CD4-positive, alpha-beta T cell treated with Interleukin-6 for 4 hours (primary cell): ENCODE data around the gene SRSF5.

Experiments used
- DNase-seq: peaks from one replicate; pipeline ENCODE4 v3.0.0-alpha.2; 2020; ENCODE audit warnings: mixed read lengths

Gene SRSF5

DNA sequence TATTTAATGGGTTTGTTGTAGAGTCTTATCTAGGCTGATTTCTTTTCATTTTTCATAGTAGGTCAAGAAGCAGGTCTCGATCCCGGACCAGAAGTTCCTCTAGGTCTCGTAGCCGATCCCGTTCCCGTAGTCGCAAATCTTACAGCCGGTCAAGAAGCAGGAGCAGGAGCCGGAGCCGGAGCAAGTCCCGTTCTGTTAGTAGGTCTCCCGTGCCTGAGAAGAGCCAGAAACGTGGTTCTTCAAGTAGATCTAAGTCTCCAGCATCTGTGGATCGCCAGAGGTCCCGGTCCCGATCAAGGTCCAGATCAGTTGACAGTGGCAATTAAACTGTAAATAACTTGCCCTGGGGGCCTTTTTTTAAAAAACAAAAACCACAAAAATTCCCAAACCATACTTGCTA is 4.2 kb downstream of the SRSF5 start:
- no peak for DNase-seq

DNA sequence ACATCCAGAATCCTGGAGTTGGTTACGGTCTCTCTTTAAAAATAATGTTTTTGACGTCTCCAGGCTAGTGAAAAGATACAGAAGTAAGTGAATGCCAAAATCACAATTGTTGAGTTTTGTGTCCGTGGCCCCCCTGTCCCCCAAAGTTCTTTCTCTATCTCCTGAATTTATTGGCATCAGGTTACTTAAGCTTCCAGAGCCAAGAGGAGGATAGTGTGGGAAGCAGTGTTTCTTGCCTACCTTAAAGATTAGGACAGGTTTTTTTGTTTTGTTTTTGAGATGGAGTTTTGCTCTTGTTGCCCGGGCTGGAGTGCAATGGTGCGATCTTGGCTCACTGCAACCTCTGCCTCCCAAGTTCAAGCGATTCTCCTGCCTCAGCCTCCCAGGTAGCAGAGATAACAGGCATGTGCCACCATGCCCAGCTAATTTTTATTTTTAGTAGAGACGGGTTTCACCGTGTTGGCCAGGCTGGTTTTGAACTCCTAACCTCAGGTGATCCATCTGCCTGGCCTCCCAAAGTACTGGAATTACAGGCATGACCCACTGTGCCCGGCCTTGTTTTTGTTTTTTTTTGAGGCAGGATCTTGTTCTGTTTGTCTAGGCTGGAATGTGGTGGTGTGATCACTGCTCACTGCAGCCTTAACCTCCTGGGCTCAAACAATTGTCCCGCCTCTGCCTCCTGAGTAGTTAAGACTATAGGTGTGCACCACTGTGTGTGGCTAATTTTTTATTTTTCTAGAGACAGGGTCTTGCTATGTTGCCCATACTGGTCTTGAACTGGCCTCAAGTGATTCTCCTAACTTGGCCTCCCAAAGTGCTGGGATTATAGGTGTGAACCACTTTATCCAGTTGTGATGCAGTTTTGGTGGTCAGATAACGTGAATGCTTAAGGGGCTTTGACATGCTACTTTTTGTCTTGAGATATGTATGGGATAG is 5.4 kb downstream of the SRSF5 start:
- no peak for DNase-seq

DNA sequence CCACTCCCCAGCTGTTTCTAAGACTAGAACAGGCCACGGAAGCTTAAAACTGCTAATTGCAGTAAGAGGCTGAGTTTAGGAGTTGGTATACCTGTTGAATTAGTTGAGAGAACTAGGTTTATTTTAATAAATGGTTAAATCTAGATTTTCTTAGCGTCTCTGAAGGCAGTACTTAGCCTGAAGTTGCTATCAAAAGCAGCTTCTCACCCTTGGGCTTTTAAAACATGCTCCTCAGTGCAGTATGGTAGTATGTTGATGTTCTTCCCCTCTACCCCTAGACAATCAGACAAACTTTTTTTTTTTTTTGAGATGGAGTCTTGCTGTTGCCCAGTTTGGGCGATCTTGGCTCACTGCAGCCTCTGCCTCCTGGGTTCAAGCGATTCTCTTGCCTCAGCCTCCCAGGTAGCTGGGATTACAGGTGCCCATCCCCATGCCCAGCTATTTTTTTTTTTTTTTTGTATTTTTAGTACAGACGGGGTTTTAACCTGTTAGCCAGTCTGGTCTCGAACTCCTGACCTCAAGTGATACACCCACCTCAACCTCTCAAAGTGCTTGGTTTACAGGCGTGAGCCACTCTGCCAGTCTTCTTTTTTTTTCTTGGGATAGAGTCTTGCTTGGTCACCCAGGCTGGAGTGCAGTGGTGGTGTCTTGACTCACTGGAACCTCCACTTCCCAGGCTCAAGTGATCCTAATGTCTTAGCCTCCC is 6.8 kb downstream of the SRSF5 start:
- no peak for DNase-seq

DNA sequence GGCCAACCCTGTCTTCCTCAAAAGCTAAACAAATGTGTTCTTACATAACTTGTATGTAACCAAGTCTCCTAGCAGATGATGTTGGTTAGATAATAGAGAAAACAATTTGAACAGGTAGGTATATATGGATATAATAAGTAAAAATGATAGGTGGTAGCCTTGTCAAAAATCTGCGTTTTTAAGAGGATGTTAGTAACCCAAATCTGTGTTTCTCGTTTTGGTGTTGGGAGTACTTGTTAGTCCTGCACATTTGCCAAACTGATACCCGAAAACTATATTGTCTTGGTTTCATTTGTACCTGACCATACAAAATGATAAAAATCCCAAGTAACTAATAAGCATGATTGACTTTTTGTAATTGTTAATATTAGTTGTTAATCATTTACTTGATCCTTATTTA is 8.1 kb downstream of the SRSF5 start:
- no peak for DNase-seq

DNA sequence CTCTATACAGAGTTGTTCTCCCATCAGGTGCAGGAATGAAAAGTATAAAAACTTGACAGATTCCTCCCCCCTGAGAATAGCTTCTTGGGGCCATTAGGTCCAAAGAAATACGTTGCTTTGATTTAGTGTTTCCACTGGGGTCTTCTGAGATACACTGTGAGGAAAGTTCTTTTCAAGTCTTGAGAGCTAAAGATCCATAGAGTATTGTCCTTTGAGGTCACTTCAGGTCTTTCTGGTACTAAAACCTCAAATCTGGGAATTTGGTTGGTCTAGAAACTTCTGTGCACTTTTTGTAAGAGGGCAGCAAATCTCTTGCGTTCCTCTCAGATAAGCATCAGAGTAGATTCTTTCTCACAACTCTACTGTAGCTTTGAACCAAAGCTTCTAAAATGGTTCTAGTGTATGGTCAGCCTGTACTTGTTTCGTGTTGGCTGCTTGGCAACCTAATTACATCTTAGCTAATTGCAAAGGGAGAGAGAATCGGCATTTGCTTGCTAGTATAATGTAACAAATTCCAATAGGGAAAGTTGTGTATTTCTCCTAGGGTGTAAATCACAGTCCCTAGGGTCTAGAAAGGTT is 10.0 kb downstream of the SRSF5 start:
- no peak for DNase-seq

DNA sequence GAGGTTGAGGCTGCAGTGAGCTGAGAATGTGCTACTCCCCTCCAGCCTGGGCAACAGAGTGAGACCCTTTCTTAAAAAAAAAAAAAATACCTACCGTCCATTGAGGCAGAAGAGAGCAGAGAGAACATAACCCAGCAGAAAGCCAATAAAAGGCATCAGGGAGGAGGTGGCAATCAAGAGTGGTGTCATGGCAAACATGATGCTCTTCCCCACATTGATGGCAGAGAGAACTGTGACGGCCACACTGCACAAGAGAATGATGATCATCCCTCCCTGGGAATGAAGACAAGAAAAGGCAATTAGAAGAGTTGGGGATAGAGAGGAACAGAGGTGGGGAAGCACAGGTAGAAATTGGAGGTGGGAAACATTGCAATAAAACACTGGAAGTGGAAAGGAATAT is 12.1 kb downstream of the SRSF5 start:
- no peak for DNase-seq

DNA sequence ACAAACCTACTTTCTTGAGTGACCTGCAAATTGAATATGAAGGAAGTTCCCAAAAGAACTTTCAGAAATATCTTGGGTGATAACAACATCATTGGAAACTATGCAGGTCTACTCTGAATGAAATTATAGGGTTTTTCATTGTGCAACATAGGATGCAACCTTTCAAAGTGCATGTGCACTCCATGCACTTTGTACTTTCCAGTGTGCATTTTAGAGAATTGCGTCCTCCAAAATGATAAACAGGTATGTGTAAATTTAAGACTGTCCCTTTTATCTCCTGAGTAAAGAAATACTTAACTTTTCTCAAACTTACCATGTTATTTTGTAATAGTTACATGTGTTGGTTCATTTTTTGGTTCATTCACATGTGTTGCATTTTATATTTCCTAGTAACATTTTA is 13.2 kb downstream of the SRSF5 start:
- no peak for DNase-seq

DNA sequence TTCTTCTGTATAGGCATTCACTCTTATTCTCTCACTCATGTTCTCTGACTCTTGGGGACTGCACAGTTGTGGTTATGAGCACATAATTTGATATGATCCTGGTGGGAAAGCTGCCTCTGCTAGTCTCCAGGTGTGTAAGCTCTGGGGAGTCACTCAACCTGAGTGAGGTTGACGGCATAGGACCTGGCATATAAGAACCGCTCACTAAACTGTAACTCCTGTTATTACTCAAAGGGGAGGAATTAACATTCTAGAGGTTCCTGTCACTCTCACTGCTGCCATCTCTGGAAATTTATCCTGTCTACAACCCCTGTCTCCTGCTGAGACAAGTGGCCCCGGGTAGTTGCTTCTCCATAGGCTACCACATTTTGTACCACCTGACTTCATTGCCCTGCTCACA is 14.0 kb downstream of the SRSF5 start:
- DNase-seq = no peak

DNA sequence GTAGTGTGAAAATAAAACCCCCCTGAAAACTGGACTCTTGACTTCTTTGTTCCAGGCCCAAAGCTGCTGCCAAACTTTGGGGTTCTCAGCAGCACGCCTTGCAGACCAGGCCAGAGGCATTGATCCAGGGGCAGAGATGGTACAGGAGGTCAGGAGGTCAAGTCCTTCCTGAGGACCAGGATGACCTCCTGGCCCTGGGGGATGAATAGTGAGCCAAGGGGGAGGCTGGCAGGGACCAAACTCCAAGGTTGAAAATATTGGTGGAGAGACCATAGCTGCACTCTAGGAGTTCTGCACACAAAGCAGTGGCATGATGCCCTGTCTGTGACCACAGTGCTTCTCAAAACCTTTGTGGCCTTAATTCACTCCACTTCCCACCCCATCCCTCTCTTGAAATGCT is 18.0 kb downstream of the SRSF5 start:
- DNase-seq = no peak

DNA sequence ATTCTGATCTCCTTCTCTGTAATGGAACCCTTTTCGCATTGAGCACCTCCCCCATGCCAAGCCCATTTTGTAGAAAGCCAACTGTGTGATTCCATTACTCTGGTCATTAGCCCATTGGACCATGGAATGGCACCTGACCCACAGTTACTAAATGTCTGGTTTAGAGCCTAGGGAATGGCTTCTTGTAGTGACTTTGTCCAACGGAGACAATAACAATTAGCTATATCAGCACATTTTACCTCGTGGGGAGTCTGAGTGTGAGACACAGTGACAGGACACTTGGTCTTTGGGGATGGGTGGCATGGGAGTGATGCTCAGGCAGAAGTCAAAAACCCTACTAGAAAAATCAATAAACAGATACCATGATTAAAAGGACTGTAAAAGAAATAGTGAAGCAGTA is 19.7 kb downstream of the SRSF5 start:
- DNase-seq = no peak

DNA sequence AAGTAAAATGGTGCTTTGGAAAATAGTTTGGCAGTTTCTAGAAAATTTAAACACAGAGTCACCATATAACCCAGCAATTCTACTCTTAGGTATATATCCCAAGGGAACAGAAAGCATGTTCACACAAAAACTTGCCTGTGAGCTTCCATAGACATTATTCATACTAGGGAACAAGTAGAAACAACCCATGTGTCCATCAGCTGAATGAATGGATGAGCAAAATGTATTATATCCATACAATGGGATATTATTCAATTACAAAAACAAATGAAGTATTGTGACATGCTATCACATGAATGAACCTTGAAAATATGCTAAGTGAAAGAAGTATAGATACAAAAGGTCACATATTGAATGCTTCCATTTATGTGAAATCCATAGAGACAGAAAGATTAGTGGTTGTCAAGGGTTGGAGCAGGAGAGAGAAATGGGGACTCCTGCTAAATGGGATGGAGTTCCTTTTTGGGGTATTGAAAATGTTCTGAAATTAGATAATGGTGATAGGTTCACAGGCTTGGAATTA is 22.2 kb downstream of the SRSF5 start:
- no peak for DNase-seq

DNA sequence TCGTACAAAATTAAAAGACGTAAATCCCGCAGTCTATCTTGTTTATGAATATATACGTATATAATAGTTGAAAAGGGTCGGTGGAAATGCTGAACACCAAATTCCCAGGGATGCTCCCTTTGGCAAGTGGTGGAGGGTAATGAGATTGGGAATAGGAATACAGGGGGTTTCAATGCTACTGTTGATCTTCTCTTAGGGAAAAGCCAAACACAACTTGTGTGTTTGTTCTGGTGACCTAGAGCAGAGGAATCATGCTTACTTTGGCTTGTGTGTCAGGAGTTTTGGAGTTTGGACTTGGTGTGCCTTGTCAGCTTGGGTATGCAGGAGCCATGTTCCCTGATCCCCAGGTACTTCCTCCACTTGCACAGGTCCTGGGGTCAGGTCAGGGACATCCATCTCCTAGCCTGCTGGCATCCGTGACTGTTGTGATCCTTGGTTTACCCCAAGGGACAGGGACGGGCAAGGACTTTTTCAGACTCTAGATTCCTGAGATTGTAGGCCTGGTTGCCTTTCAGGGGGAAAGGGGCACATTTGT is 26.0 kb downstream of the SRSF5 start:
- no peak for DNase-seq

DNA sequence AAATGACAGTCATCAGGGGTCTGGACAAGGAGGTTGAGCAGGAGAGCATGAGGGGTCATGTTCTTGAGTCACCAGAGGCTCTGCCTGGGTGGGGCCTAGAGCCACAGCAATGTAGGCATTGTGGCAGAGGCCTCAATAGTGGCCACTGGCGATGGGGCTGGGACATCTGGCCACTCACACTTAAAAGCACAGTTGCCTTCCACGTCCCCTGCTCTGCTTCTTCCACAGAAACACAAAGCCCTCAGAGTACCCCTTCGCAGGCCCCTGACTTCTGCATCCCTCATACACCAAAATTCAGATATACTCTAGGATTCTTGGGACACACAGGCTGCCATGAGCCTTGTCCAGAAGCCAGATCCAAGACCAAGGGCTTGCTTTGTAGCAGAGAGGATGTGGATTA is 27.8 kb downstream of the SRSF5 start:
- no peak for DNase-seq

DNA sequence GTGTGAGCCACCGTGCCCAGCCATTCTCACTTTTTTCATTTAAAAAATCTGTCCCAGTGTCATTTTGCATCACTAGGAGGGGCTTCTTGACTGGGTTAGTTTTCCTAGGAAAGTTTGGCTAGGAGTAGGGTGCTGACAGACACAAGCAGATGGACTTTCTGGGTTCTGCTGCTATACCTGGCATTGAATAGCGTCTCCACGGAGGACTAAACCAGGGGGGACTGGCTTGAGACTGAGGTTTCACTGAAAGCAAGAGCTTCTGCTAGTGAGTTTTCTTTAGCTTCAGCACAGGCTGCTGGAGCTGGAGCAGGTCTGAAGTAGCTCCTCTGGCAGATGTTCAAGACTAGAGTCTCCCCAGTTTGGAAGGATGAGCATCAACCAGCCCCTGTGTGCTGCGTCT is 28.7 kb downstream of the SRSF5 start:
- no peak for DNase-seq

DNA sequence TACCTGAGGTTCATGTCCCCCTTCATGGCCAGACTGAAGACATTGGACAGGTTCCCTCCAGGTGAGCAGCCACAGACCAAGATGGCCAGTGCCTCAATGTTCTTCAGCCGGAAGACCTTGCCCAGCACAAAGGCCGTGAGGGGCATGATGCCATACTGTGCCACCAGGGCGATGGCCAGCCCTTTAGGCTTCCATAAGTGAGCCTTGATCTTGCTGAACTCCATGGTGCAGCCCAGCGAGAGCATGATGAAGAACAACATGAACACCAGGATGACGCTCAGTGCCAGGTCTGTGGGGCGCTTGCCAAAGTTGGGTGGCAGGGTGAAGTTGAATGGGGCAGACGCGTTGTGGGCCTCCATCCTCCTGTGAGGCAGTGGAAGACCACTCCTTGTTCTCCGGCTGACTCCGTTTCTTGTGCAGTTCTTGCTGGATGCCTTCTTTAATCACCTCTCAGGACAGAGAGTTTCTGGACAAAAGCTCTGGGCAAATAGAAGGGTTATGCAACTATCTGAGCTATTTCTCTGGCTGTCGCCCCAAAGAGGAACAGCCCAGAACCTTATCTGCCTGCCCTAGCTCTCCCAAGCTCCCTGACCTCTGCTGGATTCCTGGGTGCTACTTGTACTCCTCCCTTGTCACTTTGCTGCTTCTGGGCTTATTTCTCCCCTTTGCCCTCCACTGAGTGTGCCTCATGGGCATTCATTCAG is 30.0 kb downstream of the SRSF5 start, which contains the start of gene SLC10A1:
SLC10A1 (minus strand) TSS at position 445 of the 704 bp plus-strand sequence; CDS start at position 359, 86 bp downstream.
- DNase-seq = no peak

DNA sequence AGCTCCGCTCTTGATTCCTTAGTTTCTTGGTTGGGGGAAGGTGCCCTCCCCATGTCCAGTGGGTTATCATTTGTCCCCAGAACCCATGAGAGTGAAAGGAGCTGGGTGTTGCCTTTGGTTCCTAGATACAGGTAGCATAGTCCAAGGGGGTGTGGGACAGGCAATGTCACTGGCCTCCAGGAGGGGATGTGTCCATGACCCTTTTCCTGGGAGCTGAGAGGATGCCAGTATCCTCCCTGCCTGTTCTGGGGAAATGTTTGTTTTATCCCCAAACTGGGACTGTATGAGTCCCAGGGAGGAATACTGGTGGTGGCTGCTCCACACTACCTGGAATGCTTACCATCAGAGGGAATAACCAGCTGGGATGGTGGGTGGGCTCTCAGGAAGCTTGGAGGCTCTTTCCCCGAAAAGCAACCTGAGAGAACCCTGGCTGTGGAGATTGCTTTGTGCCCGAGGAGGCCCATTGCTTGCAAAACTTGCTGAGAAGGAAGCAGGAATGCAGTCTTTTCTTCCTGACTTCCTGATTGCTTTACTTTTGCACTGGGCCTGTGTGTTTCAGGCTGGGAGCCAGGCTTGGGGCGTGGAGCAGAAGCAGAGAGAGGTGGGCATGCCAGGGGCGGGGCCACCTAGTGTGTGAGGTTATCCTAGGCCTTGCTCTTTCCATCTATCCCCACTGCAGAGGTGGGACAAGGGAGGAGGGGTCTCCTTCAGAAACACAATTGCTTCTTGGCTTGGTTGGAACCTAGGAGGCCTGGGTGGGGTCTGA is 30.8 kb downstream of the SRSF5 start:
- no peak for DNase-seq

DNA sequence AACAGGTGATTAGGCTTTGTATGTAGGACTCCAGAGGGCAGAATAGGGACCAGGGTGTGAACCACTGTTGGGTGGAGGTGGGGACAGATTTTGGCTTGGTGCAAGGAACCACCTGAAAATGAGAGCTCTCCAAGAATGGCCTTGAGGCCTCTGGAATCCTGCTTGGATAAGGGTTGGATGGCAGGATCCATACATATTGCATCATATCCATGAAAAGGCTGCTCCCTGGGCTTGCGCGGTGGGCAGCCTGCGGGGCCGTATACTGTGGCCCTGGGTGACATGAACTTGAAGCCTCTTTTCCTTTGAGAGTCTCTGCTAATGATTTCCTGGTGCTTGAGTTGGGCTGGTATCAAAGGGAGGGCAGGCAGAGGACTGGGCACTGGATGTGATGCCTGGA is 31.4 kb downstream of the SRSF5 start:
- DNase-seq = no peak

DNA sequence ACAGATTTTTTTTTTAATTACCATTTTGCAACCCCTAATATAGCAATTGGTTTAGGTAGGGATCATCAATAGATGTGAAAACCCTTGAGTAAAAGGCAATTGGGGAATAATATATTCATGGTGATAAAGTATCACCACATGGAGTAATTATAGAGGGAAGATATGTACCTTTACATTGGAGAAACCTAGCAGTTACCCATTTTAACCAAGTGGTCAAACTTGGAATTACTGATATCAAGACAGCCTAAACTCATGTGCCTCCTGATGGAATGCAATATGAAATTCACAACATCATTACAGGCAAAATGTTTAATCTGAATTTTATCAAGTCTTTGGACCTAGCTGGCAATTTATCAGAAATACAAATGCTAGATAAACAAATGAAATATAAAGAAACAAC is 36.8 kb downstream of the SRSF5 start:
- DNase-seq = no peak

DNA sequence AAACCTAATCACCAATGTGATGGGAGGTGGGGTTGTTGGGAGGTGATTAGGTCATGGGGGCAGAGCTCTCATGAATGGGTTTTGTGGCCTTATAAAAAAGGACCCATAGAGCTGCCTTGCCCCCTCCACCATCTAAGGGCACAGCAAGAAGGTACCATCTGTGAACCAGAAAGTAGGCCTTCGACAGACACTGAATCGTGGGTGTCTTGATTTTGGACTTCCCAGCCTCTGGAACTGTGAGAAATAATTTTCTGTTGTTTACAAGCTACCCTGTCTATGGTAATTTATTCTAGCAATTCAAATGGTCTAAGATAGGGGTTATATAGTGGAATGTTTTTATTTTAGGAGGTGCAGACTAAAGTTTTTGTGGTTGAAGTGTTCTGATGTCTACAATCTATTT is 38.0 kb downstream of the SRSF5 start:
- DNase-seq = no peak

DNA sequence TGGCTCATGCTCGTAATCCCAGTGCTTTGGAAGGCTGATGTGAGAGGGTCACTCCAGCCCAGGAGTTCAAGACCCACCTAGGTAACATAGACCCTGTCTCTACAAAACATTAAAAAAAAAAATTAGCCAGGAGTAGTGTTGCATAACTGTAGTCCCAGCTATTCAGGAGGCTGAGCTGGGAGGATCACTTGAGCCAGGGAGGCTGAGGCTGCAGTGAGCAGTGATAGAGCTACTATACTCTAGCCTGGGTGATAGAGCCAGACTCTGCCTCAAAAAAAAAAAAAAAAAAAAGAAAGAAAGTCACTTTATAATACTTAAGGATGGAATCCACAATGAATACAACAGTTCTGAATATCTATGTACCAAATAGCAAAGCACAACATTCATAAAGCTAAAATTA is 40.2 kb downstream of the SRSF5 start:
- DNase-seq = no peak

DNA sequence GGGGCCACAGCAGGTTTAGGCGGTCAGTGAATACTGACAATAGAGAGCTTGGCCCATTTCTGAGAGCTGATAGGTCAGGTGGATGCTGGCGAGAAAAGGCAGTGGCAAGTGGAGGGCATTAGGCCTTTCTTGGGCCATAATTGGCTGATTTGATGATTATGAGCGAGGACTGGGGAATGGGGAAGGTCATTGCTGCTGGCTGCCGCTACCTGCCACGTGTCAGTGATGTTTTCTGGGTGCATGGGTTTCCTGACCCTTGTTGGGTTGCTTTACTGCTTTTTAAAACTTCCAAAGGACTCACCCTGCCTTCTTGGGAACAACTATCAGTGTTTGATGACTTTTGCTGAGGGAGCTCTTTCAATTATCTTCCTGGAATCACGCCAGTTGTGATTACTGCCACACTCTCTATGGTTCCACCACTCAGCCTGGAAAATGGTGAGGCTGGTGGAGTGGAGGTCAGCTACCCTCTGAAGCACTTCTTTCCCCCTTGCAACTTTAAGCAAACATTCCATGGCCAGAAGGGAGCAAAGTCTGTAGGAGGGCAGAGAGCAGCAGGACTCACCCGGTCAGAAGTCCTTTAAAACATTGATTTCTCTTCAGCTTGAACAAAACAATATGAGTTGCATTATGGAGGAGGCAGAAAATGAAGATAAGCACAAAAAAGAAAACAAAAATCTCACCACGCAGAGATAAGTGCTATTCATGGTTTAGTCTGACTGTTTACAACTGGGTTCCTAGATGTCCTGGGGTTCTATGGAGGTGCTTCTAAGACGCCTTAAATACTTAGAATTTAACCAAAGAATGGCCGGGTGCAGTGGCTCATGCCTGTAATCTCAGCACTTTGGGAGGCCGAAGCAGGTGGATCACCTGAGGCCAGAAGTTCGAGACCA is 42.2 kb downstream of the SRSF5 start:
- no peak for DNase-seq
